ENCODE measurements around the gene SERPINA1. TPM values are rescaled to one million over a fixed set of nuclear protein-coding genes. Genes with fewer than 3 reads are reported as not detected.

Gene SERPINA1
- total RNA-seq, 1 donor from 2014 or later, result not detected

GRCh38 chr14:94365624-94366023 is 22.8 kb downstream of the SERPINA1 start:
- H3K9me3 Mint-ChIP-seq (ENCODE audit: unreplicated experiment), result peaks cover 1% of the 10 kb centered on the region

GRCh38 chr14:94364964-94365363 is 23.4 kb downstream of the SERPINA1 start:
- Mint-ChIP-seq H3K9me3 (ENCODE audit: unreplicated experiment) (peaks cover 1% of the 10 kb centered on the region), H3K27ac (ENCODE audit: unreplicated experiment) (no peak overlapping the region), H3K4me3 (ENCODE audit: unreplicated experiment) (no peak overlapping the region), H3K36me3 (ENCODE audit: unreplicated experiment) (no peaks in the 10 kb centered on the region), H3K27me3 (ENCODE audit: unreplicated experiment) (peaks cover 7% of the 10 kb centered on the region), H3K4me1 (ENCODE audit: low read depth, unreplicated experiment) (no peaks in the 10 kb centered on the region)
- no peak for TF ChIP-seq CTCF (IDR thresholded peaks at IDR 0.05; ENCODE audit: partially characterized antibody, unreplicated experiment)
- no peak for DNase-seq

More at GRCh38 chr14:94365624-94366023, 22.8 kb downstream of the SERPINA1 start:
- Mint-ChIP-seq H3K4me1 (ENCODE audit: low read depth, unreplicated experiment) (no peaks in the 10 kb centered on the region), H3K27me3 (ENCODE audit: unreplicated experiment) (peaks cover 7% of the 10 kb centered on the region), H3K27ac (ENCODE audit: unreplicated experiment) (no peak overlapping the region), H3K36me3 (ENCODE audit: unreplicated experiment) (no peaks in the 10 kb centered on the region), H3K4me3 (ENCODE audit: unreplicated experiment) (no peak overlapping the region)
- TF ChIP-seq CTCF (IDR thresholded peaks at IDR 0.05; ENCODE audit: partially characterized antibody, unreplicated experiment), result no peak
- DNase-seq, result no peak

GRCh38 chr14:94364037-94364436 is 24.4 kb downstream of the SERPINA1 start:
- Mint-ChIP-seq H3K4me3 (ENCODE audit: unreplicated experiment) (no peak overlapping the region), H3K9me3 (ENCODE audit: unreplicated experiment) (peaks cover 1% of the 10 kb centered on the region), H3K27me3 (ENCODE audit: unreplicated experiment) (peaks cover 7% of the 10 kb centered on the region), H3K36me3 (ENCODE audit: unreplicated experiment) (no peaks in the 10 kb centered on the region), H3K4me1 (ENCODE audit: low read depth, unreplicated experiment) (no peaks in the 10 kb centered on the region), H3K27ac (ENCODE audit: unreplicated experiment) (no peak overlapping the region)
- no peak for DNase-seq
- no peak for TF ChIP-seq CTCF (IDR thresholded peaks at IDR 0.05; ENCODE audit: partially characterized antibody, unreplicated experiment)

GRCh38 chr14:94363151-94363624 is 25.2 kb downstream of the SERPINA1 start:
- Mint-ChIP-seq H3K4me3 (ENCODE audit: unreplicated experiment) (no peak overlapping the region), H3K36me3 (ENCODE audit: unreplicated experiment) (no peaks in the 10 kb centered on the region), H3K27me3 (ENCODE audit: unreplicated experiment) (peaks cover 7% of the 10 kb centered on the region), H3K9me3 (ENCODE audit: unreplicated experiment) (peaks cover 1% of the 10 kb centered on the region), H3K4me1 (ENCODE audit: low read depth, unreplicated experiment) (no peaks in the 10 kb centered on the region), H3K27ac (ENCODE audit: unreplicated experiment) (no peak overlapping the region)
- no peak for DNase-seq
- no peak for TF ChIP-seq CTCF (IDR thresholded peaks at IDR 0.05; ENCODE audit: partially characterized antibody, unreplicated experiment)

- no peak for TF ChIP-seq CTCF (IDR thresholded peaks at IDR 0.05; ENCODE audit: partially characterized antibody, unreplicated experiment)
- Mint-ChIP-seq H3K9me3 (ENCODE audit: unreplicated experiment) (peaks cover 1% of the 10 kb centered on the region), H3K4me3 (ENCODE audit: unreplicated experiment) (no peak overlapping the region), H3K27me3 (ENCODE audit: unreplicated experiment) (peaks cover 7% of the 10 kb centered on the region), H3K27ac (ENCODE audit: unreplicated experiment) (no peak overlapping the region), H3K4me1 (ENCODE audit: low read depth, unreplicated experiment) (no peaks in the 10 kb centered on the region), H3K36me3 (ENCODE audit: unreplicated experiment) (no peaks in the 10 kb centered on the region)
- DNase-seq, result no peak
Observed at GRCh38 chr14:94362614-94363133, 25.7 kb downstream of the SERPINA1 start.
